ENCODE results near the gene PSMB9. TPM values are rescaled to one million over a fixed set of nuclear protein-coding genes. Genes with fewer than 3 reads are reported as not detected.

PSMB9 gene
- total RNA-seq, 2 donors from 2014 or later = 23.9 to 25.6 TPM

DNA sequence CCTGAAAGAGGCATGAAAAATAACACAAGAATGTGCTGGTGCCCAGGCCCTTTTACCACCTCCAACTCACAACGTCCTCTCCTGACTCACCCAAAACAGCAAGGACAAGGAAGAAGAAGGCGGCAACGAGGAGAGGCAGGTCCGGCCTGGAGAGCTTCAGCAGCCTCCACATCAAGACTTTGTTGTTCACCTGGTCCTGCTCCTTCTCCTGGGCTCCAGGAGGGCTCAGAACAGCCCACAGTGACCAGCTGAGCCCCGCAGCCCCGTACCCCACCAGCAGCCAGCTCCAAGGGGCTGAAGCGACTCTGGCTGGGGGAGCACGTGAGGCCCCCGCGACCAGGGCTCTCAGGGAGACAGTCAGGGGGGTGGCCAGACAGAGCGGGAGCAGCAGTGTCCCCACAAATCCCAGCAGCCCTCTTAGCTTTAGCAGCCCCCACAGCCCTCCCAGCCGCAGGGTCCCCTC, 16.3 kb upstream of the PSMB9 start:
- no peak for DNase-seq (ENCODE audit: low spot score)
- intact Hi-C loops (cut with DNase I) = no loop called here

DNA sequence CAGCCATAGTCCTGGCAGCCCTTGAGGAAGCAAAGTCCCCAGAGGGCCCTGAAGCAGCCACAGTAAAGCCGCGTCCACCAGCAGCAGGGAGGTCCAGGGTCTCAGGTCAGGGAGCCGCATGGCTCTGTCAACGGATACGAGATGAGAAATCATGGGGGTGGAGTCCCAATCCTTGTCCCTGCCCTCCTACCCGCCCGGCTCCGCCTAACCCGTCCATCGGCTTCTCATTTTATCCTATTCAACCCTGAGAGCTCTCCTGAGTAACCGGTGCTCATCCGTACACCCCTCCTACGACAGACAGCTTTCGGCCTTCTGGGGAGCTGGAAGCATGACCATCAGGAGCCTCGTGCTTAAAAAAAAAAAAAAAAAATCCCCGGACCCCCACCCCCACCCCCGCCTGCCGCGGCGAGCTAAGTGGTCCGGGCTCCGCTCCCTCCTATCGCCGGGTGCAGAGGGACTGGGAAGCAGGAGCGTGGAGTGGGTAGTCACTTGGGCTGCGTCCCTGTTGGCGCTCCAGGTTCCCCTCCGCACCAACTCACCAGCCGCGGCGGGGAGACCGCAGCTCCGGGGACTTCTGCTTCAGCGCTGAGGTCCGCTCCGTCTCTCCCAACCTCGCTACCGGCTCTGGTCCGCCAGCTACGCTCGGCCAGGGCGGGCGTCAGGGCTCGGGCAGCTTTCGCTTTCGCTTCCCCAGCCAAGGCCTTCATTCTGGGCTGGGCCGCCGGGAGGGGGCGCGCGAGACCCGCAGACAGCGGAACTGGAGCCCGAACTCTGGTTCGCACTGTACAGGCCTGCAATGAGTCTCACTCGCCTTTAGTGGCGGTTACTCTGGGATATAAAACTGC, 15.7 kb upstream of the PSMB9 start, which contains the start of gene TAP2:
Gene TAP2 (minus strand): TSS at position 626 of the 845 bp plus-strand sequence. CDS start 506 bp downstream, at position 120.
- DNase-seq (ENCODE audit: low spot score) = peak; percentile 98
- intact Hi-C loops (cut with DNase I) = no loop called here

DNA sequence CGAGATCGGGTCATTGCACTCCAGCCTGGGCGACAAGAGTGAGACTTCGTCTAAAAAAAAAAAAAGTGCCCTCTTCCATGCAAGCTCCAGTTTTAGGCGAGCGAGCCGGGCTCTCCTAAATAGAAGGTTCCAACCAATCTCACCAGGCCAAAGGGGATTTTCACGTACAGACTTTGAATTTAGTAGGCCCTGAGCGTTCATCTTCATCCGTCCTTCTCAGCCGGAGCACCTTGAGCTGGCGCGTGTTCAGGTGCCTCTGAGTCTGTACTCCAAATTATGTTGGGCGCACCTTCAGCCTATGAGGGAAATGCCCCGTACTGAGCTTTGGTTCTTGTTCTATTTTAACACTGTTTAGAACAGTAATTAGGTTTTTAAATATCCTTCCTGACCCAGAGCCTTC, 14.6 kb upstream of the PSMB9 start:
- intact Hi-C loops (cut with DNase I) = no loop called here
- DNase-seq (ENCODE audit: low spot score) = no peak

DNA sequence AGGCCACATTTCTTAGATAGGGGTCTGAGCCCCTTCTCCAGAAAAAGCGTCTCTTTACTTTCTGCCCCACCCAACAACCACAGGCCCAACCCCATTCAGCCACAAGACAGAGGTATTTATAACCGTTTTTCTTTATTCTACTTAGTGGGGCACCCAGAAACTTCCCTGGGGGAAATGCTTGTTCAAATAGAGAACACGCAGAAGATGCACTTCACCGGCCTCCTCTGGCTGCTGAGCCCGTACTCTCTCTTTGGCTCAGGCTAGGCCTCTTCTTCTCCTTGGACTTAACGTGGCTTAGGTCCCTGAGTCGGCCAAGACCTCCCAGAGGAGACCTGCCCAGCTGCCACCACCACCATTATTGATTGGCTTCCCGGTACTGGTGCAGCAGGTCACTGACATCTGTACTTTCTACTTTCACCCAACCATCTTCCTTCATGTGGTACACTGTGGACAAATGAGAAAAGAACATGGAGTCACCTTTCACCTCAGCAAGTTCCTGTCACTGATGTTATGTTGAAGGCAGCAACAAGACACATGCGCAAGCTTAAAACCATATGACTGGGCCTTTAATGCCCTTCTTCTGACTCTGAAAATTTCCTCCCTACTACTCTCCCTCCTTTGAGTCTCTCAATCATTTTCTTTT, 13.3 kb upstream of the PSMB9 start:
- DNase-seq (ENCODE audit: low spot score) = peak; percentile 64
- intact Hi-C loops (cut with DNase I) = no loop called here

DNA sequence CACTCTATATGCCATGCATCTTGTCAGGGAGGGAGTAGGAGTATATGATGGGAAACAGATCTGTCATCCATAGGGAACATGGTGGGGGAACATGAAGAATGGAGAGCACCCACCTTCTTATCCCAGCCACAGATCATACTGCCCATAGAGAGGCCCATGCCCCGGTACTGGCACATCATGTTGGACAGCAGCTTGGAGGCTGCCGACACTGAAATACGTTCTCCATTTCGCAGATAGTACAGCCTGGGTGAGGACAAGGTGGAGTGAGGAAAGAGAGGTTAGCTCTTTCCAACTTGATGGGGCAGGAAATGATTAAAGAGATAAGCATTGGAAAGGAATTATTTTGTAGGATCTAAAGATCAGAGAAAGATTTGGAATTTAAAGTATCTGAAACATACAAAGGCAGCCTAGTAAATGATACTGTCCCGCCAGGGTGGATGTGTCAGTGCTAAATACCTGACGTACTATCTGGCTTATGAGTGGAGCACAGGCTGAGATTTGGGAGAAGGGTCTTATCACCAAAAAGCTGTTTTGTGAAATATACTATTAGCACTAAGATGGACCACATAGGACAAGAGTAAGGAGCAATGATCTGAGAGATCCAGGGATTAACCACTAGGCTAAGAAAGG, 11.9 kb upstream of the PSMB9 start:
- no peak for DNase-seq (ENCODE audit: low spot score)
- intact Hi-C loops (cut with DNase I) = no loop called here

DNA sequence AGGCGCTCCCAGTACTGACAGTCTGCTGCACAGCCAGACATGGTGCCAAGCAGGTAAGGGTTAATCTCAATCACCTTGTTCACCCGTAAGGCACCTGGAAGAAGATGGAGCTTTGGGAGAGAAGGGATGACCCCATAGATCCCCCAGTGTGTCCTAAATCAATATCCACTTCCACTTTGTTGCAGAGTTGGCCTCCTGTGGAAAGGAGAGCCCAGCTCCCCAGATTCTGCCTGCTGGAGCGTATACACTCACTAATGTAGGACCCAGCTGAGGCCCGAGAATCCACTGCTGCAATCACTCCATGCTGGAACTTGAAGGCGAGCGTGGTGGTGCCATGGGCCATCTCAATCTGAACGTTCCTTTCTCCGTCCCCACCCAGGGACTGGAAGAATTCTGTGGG, 11.3 kb upstream of the PSMB9 start:
- intact Hi-C loops (cut with DNase I) = no loop called here
- no peak for DNase-seq (ENCODE audit: low spot score)

DNA sequence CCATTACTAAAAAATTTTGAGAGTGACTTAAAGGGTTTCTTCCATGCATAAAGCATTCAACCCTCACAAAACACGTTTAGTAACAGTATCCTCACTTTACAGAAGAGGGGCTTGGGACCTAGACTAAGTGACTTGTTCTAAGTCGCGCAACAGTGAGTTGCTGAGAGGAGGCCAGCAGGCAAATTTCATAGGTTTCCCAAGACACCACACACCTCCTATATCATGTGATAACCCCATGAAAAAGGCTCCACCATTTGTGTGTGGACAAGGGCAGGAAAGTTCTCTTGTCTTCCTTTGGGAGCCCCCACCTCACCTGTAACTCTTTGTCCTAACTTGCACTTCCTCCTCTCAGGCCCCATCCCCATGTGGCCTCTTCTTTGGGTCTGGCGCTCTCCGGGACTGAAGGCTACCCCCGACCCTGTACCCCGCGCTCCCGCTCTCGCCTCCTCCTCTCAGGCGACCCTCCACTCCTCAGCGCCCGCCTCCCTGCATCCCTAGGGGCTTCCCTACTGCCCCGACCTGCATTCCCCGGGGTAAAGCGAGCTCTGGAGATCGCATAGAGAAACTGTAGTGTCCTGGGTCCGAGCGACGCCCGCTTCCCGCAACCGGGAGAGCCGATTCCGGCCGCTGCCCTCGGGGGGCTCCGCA, 10.5 kb upstream of the PSMB9 start:
- no peak for DNase-seq (ENCODE audit: low spot score)
- intact Hi-C loops (cut with DNase I) = no loop called here

DNA sequence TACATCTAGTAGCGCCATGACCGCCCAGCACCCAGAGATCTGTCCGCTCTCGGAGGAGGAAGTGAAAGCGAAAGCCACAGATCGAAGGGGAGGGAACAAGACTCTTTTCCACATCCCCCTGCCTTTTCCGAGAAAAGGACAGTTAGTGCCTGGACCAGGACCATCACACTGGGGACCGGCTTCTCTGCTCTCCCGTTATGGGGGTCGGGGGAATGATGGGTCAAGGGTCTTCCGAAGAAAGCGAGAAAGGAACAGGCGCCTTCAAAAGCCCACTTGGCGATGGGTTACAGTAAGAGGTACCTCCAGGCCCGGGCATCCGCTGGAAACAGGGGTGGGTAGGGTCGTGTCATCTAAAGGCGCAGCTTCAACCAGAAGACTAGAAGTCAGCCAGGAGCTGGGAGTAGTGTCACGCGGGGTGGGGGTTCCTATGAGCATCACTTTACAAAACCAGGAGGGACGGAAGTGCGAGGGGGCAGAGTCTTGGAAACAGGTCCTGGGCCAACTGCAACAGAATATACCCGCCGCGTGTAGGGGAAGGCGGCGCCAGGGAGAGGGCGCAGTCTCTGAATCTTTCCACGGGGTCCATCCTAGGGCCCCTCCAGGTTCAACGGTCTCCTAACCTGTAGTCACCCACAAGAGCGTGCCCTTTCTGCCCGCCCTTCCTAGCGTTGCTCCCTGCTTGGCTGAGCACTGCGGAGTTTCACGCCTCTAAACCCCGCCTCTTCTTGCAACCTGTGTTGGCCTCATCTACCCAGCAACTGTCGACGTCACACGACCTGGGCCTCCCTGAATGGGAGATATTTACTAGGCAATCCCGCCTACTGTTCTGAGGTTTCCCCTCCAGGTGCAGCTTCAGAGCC, 9.8 kb upstream of the PSMB9 start, which contains the start of gene PSMB8:
Gene PSMB8 (minus strand): TSS at position 69 of the 860 bp plus-strand sequence. CDS start 51 bp downstream, at position 18.
- intact Hi-C loops (cut with DNase I) = no loop called here
- peak; percentile 99 for DNase-seq (ENCODE audit: low spot score)

DNA sequence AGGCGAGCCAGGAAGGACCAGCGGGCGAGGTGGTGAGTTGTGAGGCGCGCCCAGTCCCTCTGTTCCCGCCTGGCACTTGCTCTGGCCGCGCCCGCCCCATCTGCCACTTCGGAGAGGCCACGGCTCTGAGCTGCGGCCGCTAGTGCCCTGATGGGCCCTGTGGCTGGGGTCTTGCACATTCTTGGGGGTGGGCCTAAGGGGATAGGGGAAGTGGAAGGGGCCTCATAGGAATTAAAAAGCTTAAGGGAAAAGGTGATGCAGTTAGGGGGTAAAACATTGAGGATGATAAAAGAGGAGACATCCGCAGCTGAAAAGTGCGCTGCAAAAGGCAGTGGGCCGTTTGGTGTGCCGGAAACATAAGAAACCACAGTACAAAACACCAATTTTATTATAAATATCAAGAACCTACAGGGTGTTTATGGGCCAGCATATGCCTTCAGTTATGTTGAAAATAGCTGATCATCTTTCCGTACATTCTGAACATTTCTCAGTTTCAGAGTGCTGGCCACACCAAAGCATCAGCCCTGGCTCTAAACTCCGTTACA, 9.1 kb upstream of the PSMB9 start:
- no peak for DNase-seq (ENCODE audit: low spot score)
- intact Hi-C loops (cut with DNase I) = no loop called here

DNA sequence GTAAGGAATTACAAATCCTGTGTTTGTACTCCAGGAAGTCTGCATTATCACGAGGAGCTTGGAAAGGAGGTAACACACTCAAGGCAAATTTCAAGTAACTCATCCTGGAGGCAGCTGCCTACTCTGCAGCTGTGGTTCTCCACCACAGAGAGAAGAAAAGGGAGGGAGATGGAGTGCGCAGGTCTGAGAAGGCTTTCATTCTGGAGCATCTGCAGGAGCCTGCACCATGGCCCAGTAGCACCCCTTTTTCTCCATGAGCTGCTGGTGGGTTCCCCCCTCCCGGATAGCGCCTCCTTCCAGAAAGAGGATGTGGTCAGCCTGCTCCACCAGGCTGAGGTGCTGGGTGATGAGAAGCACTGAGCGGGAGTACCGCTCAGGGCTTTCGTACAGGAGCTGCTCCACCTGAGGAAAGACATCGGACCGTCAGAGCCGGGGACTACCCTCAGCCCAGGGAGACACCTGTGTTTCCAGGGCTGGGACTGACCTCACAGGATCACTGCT, 8.6 kb upstream of the PSMB9 start:
- intact Hi-C loops (cut with DNase I) = no loop called here
- peak; percentile 73 for DNase-seq (ENCODE audit: low spot score)

DNA sequence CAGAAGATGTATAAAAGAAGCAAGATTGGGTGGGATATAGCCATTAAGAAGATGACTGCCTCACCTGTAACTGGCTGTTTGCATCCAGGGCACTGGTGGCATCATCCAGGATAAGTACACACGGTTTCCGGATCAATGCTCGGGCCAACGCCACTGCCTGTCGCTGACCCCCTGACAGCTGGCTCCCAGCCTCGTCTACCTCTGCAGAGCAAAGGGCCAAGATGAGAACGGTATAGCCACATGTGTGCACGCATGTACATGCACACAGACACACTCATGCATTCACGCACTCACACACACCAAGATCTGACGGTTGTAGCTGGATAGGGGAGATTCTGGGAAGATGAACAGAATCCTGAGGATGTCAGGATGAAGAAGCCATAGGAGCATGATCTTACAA, 7.0 kb upstream of the PSMB9 start:
- peak; percentile 62 for DNase-seq (ENCODE audit: low spot score)
- intact Hi-C loops (cut with DNase I) = no loop called here

DNA sequence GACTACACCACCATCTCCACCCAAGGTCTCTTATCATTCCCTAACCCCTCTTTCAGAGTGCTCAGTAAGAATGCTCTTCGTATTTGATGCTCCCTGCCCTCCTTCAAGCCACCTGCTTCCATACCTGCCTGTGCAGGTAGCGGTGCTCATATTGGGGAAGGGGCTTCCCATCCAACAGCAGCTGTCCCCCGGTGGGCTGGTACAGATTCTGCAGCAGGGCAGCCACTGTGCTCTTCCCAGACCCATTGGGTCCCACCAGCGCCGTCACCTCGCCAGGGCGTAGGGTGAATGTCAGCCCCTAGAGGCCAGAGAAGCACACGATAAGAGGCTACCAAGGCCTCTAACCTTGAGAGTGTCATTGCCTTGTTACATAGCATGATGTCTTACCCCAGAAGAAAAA, 6.2 kb upstream of the PSMB9 start:
- peak; percentile 74 for DNase-seq (ENCODE audit: low spot score)
- intact Hi-C loops (cut with DNase I) = no loop called here

DNA sequence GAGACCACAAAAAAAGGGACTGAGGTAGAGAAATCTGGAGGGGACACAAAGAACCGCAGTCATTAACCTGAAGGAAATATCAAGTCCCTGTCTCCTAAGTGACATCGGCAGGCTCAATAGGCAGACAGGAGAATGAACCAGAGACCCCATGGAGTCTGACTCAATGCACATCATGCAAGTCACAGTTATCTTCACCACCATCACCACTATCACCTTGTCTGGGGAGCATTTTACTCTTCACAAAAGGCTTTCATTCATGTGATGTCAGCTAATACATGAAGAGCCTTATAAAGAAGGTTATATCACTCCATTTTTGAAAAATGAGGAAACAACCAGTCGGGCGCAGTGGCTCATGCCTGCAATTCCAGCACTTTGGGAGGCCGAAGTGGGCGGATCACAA, 4.9 kb upstream of the PSMB9 start:
- no peak for DNase-seq (ENCODE audit: low spot score)
- intact Hi-C loops (cut with DNase I) = no loop called here

DNA sequence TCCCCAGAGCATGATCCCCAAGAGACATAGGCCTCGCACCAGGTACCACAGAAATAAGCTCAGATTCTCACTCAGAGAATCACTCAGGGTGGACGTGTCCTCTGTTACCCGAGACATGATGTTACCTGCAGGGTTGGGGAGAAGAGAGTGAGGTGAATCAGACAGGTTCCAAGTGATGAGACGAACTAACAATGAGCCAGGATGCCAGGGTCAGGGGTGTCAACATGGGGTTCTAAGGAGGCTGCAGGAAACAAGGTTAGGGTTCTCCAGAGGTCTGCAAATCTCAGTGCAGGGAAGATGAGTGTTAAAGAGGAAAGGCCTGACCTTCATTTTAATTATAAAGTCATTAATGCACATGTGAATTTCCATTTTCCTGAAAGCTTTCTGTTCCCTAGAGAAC, 3.0 kb upstream of the PSMB9 start:
- DNase-seq (ENCODE audit: low spot score) = no peak
- intact Hi-C loops (cut with DNase I) = no loop called here

DNA sequence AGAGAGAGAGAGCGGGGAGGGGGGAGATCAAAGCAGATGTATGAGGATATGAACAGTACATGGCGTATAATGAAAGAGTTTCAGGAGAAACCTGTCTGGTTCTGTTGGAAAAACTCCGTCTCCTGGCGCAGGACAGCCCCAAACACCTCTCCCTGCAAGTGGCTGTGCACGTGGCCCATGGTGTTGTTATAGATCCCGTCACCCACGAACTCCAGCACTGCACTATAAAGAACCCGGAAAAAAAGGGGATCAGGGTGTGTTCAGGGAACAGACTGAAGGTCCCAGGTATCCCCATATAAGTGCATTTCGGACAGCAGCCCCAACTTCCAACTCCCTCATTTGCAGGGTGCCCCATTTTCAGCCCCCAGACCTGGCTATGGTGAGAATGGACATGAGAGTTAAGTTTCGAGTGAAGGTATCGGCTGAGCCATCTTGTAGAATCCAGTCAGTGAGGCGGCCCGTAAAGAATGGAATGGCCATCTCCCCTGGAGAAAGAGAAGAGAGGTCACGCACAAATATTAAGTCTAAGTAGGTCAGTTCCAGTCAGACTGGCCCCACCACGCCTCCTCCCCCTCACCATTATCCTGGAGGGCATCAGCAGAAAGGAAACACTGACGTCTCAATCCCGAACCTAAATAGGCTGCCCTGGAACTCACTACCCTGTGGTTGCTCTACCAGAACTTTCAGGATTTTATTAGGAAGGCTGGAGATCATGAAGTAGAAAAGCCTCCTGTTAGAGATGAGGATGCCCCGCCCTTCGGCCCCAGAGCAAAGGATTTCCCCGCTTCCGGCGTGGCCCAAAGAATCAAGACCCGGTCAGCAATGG, 1.8 kb upstream of the PSMB9 start:
- intact Hi-C loops (cut with DNase I) = no loop called here
- peak; percentile 85 for DNase-seq (ENCODE audit: low spot score)

DNA sequence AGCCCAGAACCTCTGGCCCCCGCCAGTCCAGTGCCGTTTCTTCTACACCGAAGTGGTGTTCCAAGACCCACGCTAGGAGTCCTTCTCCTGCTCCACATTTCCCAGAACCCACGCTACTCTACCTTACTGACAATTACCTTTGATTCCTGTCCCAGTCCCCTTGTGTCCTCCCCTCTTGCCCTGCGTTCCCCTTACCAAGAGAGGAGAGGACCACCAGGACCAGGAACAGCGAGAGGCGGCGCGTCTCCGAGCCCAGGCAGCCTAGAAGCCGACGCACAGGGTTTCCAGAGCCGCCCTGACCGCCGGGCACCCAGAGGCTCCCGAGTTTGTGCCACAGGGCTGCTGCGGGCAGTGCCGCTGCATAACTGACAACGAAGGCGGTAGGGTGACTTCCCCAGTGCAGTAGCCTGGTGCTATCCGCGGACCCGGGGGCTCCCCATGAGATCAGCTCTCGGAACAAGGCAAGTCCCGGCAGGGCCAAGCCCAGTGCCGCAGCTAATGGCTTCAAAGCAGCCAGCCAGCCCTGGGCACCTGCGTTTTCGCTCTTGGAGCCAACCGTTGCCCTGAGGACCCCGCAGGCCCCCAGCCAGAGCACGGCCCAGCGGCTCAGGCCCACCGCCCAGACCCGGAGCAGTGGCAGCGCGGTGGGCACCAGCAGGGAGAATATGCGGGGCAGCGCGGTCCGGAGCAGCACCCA, 1.0 kb upstream of the PSMB9 start:
- intact Hi-C loops (cut with DNase I) = no loop called here
- DNase-seq (ENCODE audit: low spot score) = peak; percentile 84
